NCI-H1417 (cell line): ENCODE results near the gene ZNF70.

Source experiments
- DNase-seq, 3 experiments: peaks; one replicate each; lab custom pipeline; 2025; lab: John Stamatoyannopoulos, UW

Gene ZNF70

DNA sequence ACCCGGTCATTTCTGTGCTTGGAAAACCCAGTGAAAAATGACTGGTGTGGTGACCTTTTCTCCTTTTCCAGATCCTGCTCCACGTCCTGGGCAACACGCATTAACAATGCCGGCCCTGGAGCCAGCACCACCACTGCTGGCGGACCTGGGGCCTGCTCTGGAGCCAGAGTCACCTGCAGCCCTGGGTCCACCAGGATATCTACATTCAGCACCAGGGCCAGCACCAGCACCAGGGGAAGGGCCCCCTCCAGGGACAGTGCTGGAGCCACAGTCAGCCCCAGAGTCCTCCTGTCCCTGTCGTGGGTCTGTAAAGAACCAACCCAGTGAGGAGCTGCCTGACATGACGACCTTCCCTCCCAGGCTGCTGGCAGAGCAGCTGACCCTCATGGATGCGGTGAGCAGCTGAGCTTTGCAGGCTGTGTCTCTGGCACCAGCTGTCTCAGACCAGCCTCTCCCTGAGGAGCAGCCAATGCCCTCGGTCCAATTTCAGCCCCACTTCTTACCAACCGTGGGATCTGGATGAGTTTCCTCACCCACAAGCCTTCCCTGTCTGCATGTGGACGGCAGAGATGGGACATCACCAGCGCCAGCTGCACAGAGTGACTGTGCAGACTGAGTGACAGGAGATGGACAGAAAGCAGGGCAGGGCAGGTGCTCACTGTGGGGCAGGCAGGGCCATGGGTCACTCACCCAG, 58.2 kb downstream of the ZNF70 start:
- DNase-seq, result no peak

DNA sequence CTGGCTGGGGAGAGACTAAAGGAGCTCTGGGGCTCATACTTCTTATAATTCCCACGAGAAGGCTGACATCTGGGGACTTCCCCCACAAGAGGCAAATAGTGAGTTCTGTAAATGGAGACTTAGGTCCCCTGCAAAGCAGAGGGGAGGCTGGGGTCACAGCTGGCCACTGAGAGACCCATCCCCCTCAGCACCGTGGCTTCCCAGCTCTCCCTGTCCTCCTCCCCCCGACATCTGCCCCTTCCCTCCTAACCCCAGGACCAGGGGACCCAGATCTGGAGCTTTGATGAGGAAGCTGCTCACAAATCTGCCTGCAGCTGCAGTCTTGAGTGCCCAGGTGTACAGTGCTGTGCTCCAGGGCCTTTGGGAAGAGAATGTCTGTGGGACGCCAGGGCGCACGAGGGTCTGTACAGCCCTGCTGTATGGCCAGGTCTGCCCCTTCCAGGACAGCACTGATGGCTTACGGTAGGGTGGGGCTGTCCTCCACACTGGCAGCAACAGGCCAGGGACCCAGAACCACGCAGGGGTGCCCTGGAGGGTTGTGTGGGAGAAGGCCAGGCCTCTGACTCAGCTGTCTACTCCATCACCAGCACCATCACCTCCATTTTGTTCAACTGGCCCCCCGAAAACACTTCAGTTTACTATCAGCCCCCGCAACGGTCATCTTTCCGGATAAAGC, 59.0 kb downstream of the ZNF70 start:
- DNase-seq, result no peak

DNA sequence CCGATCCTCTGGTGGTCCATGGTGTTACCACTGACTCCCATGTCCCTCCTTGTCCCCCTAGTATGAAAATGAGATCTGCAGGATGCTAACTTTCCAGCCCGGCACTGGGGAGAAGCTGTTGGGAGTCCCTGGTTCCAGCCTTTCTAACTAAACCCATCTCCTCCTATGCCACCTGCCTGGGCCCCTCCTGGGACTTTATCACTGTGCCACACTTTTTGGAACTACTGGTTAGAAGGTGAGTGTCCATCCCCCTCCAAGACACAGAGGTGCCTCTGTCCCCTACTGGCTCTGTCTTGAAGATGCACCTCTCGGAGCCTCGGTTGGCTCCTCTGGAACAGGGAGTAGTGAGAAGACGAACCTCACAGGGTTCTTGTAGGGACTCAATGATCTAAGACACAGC, 60.2 kb downstream of the ZNF70 start, which contains the start of gene RGL4:
Gene RGL4 (plus strand): TSS at position 301 of the 400 bp plus-strand sequence. CDS start 1,018 bp downstream, outside the sequence.
- no peak for DNase-seq

DNA sequence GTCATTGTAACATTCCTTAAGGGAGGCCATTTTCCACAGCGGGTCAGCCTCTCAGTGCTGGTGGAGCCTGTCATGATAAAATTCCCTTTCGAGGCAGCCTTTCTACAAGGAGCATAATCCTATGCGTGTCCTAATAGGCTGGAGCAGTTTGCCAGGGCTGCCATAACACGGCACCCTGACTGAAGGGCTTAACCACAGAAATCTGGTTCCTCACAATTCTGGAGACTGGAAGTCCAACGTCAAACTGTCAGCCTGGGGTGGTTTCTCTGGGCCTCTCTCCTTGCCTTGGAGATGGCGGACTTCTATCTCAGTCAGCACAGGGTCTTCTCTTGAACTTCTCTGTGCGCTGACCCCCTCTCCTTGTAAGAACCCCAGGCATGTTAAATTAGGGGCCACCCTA, 61.5 kb downstream of the ZNF70 start:
- DNase-seq, result no peak
